HEK293 (cell line): ENCODE data around the gene BAIAP2L2.
"Not testable (repeated sequence)": the region's sequence is repeated elsewhere in the genome, so short reads cannot be mapped to it uniquely, and the experiment has no call there.

ENCODE experiments used
- CTCF ChIA-PET: fragments of 350-600 bp; formaldehyde crosslinking; extraction: SDS; loops from one replicate; lab custom pipeline; 2021; ENCODE audit warnings: antibody characterized with exemption; lab: Yijun Ruan, JAX
- POLR2A ChIA-PET: fragments of 300-600 bp; formaldehyde crosslinking; extraction: SDS; loops from one replicate; lab custom pipeline; 2020; ENCODE audit warnings: antibody characterized with exemption, inconsistent platforms; lab: Yijun Ruan, JAX
- H3K27ac ChIP-seq: fragments of 200-500 bp; sonication (Bioruptor generic); 2 replicates; pipeline ENCODE4 v1.5.1; 2014; ENCODE audit warnings: low read depth, low read length, control low read depth, inconsistent platforms; ENCODE audit errors: extremely low read depth
- H3K36me3 ChIP-seq, 2 experiments: fragments of 200-500 bp in 1 of 2; sonication (Bioruptor generic) in 1 of 2; 1 replicate in 1 of 2; 2 replicates in 1 of 2; pipeline ENCODE4 v1.5.1; 2014 to 2017; ENCODE audit warnings: inconsistent platforms in 2 of 2, low read length in 2 of 2; ENCODE audit not compliant: control insufficient read depth in 2 of 2, insufficient read depth in 1 of 2
- H3K4me1 ChIP-seq: fragments of 200-500 bp; sonication (Bioruptor generic); 2 replicates; pipeline ENCODE4 v1.5.1; 2014; ENCODE audit warnings: mild to moderate bottlenecking, low read length, inconsistent platforms; ENCODE audit not compliant: control insufficient read depth, insufficient read depth
- H3K4me3 ChIP-seq: 2 replicates; pipeline ENCODE4 v1.5.1; 2011; ENCODE audit warnings: low read depth, mild to moderate bottlenecking, control low read depth, low read length, moderate library complexity
- H3K9me3 ChIP-seq: fragments of 200-500 bp; sonication (Bioruptor generic); 2 replicates; pipeline ENCODE4 v1.5.1; 2014; ENCODE audit warnings: low read depth, low read length, inconsistent platforms; ENCODE audit not compliant: control insufficient read depth, insufficient read depth
- BCL11A ChIP-seq: fragments of 450-650 bp; formaldehyde crosslinking; IDR thresholded peaks from 2 replicates; pipeline ENCODE4 v1.5.1; 2016; ENCODE audit warnings: low read depth, missing biosample characterization, missing genetic modification characterization
- BCL6B ChIP-seq: fragments of 450-650 bp; formaldehyde crosslinking; IDR thresholded peaks from 2 replicates; pipeline ENCODE4 v1.5.1; 2017; ENCODE audit warnings: missing biosample characterization, missing genetic modification characterization
- GLI4 ChIP-seq: fragments of 450-650 bp; formaldehyde crosslinking; IDR thresholded peaks from 2 replicates; pipeline ENCODE4 v1.5.1; 2016; ENCODE audit warnings: missing biosample characterization, missing genetic modification characterization
- GLIS1 ChIP-seq: fragments of 450-650 bp; formaldehyde crosslinking; IDR thresholded peaks from 2 replicates; pipeline ENCODE4 v1.5.1; 2016; ENCODE audit warnings: missing biosample characterization, missing genetic modification characterization
- HOXD13 ChIP-seq: sonication (generic); formaldehyde crosslinking; IDR thresholded peaks from 2 replicates; pipeline ENCODE4 v1.8.0; 2022; ENCODE audit warnings: missing genetic modification reagents, borderline replicate concordance
- KLF16 ChIP-seq: fragments of 450-650 bp; formaldehyde crosslinking; IDR thresholded peaks from 2 replicates; pipeline ENCODE4 v1.5.1; 2017; ENCODE audit warnings: missing biosample characterization, missing genetic modification characterization
- MYNN ChIP-seq: fragments of 450-650 bp; formaldehyde crosslinking; IDR thresholded peaks from 2 replicates; pipeline ENCODE4 v1.5.1; 2016; ENCODE audit warnings: missing biosample characterization, missing genetic modification characterization, borderline replicate concordance
- PRDM1 ChIP-seq: fragments of 450-650 bp; formaldehyde crosslinking; IDR thresholded peaks from 2 replicates; pipeline ENCODE4; 2016; ENCODE audit warnings: missing biosample characterization, missing genetic modification characterization
- PRDM6 ChIP-seq: fragments of 450-650 bp; formaldehyde crosslinking; IDR thresholded peaks from 2 replicates; pipeline ENCODE4 v1.5.1; 2017; ENCODE audit warnings: missing biosample characterization, missing genetic modification characterization
- SALL2 ChIP-seq: fragments of 450-650 bp; formaldehyde crosslinking; IDR thresholded peaks from 2 replicates; pipeline ENCODE4 v1.5.0; 2017; ENCODE audit warnings: missing biosample characterization, mild to moderate bottlenecking, missing genetic modification characterization, borderline replicate concordance
- SP2 ChIP-seq: fragments of 450-650 bp; formaldehyde crosslinking; IDR thresholded peaks from 2 replicates; pipeline ENCODE4 v1.5.1; 2016; ENCODE audit warnings: missing biosample characterization, missing genetic modification characterization
- ZBTB21 ChIP-seq: fragments of 450-650 bp; formaldehyde crosslinking; IDR thresholded peaks from 2 replicates; pipeline ENCODE4 v1.5.1; 2017; ENCODE audit warnings: missing biosample characterization, missing genetic modification characterization
- ZNF121 ChIP-seq: fragments of 450-650 bp; formaldehyde crosslinking; IDR thresholded peaks from 2 replicates; pipeline ENCODE4 v1.5.1; 2016; ENCODE audit warnings: missing biosample characterization, missing genetic modification characterization
- ZNF132 ChIP-seq: fragments of 450-650 bp; formaldehyde crosslinking; IDR thresholded peaks from 2 replicates; pipeline ENCODE4 v1.5.1; 2017; ENCODE audit warnings: missing biosample characterization, missing genetic modification characterization, borderline replicate concordance
- ZNF169 ChIP-seq: fragments of 450-650 bp; formaldehyde crosslinking; IDR thresholded peaks from 2 replicates; pipeline ENCODE4 v1.5.1; 2016; ENCODE audit warnings: missing biosample characterization, missing genetic modification characterization
- ZNF184 ChIP-seq: fragments of 450-650 bp; IDR thresholded peaks from 2 replicates; pipeline ENCODE4 v1.5.1; 2018; ENCODE audit warnings: missing biosample characterization, mild to moderate bottlenecking, missing genetic modification characterization
- ZNF292 ChIP-seq: fragments of 450-650 bp; formaldehyde crosslinking; IDR thresholded peaks from 2 replicates; pipeline ENCODE4 v1.5.1; 2016; ENCODE audit warnings: low read depth, missing biosample characterization, missing genetic modification characterization, borderline replicate concordance
- ZNF324 ChIP-seq: fragments of 450-650 bp; formaldehyde crosslinking; IDR thresholded peaks from 2 replicates; pipeline ENCODE4 v1.5.1; 2016; ENCODE audit warnings: missing biosample characterization, missing genetic modification characterization
- ZNF341 ChIP-seq: fragments of 450-650 bp; formaldehyde crosslinking; IDR thresholded peaks from 2 replicates; pipeline ENCODE4; 2016; ENCODE audit warnings: low read depth, missing biosample characterization, missing genetic modification characterization
- ZNF423 ChIP-seq: fragments of 450-650 bp; formaldehyde crosslinking; IDR thresholded peaks from 2 replicates; pipeline ENCODE4 v1.5.1; 2016; ENCODE audit warnings: missing biosample characterization, missing genetic modification characterization
- ZNF529 ChIP-seq: fragments of 450-650 bp; formaldehyde crosslinking; IDR thresholded peaks from 2 replicates; pipeline ENCODE4 v1.5.1; 2017; ENCODE audit warnings: missing genetic modification characterization, missing biosample characterization; ENCODE audit not compliant: insufficient replicate concordance
- ZNF560 ChIP-seq: fragments of 450-650 bp; formaldehyde crosslinking; IDR thresholded peaks from 2 replicates; pipeline ENCODE4 v1.5.1; 2017; ENCODE audit warnings: missing biosample characterization, missing genetic modification characterization, borderline replicate concordance
- ZNF596 ChIP-seq: fragments of 450-650 bp; IDR thresholded peaks from 2 replicates; pipeline ENCODE4 v1.5.0; 2018; ENCODE audit warnings: missing biosample characterization, mild to moderate bottlenecking, missing genetic modification characterization, moderate library complexity
- ZNF626 ChIP-seq: fragments of 450-650 bp; sonication (Bioruptor Pico); formaldehyde crosslinking; IDR thresholded peaks from 2 replicates; pipeline ENCODE4 v1.5.1; 2018; ENCODE audit warnings: missing biosample characterization, missing genetic modification characterization, inconsistent platforms

Gene BAIAP2L2

GRCh38 chr22:38148245-38148644, 37.8 kb upstream of the BAIAP2L2 start:
- ChIA-PET POLR2A (no interaction called here), CTCF (no interaction called here)
- Histone ChIP-seq H3K36me3 (no peaks in the 10 kb centered on the region), H3K4me3 (no peak overlapping the region), H3K9me3 (no peaks in the 10 kb centered on the region), H3K27ac (no peak overlapping the region), H3K4me1 (0 out of 2 replicates have a peak, but pooled peaks cover 1% of the 10 kb centered on the region)
- TF ChIP-seq ZNF324 (tag by site-specific recombination), result 0 out of 2 replicates have a peak, but pooled peaks have one; percentile 14
- 0 out of 2 replicates have a peak, but pooled peaks have one; percentile 6 for TF ChIP-seq GLIS1 (tag by site-specific recombination)
- TF ChIP-seq ZNF184 (tag by site-specific recombination), result peak; percentile 63; the same call in 1 of the 2 replicates
- peak; percentile 62; the same call in 1 of the 2 replicates for TF ChIP-seq PRDM6
- TF ChIP-seq BCL6B (tag by site-specific recombination), result peak; percentile 51; the same call in 1 of the 2 replicates
- TF ChIP-seq PRDM1, result peak; percentile 83
- no peak for TF ChIP-seq ZNF626 (tag by site-specific recombination)
- no peak for TF ChIP-seq GLI4
- TF ChIP-seq ZNF341 (tag by site-specific recombination), result peak; percentile 72

- CTCF ChIA-PET, result interaction anchor here (0.7 to 1.2 kb wide), 2 partner anchors 12 to 31 kb away, joined by 3 to 4 read pairs; no protein-coding TSS in a partner anchor
- 0 out of 2 replicates have a peak, but pooled peaks have one; percentile 71 for TF ChIP-seq ZNF121 (tag by site-specific recombination)
- TF ChIP-seq, all 188 proteins: peak for 1; not testable (repeated sequence) for 187
- not testable (repeated sequence) for H3K36me3 ChIP-seq, H3K4me3 ChIP-seq, H3K4me1 ChIP-seq, H3K27ac ChIP-seq, H3K9me3 ChIP-seq
- POLR2A ChIA-PET, result interaction anchor here (0.7 to 1.0 kb wide), 2 partner anchors 31 to 93 kb away, joined by 3 to 5 read pairs; no protein-coding TSS in a partner anchor
Measured at GRCh38 chr22:38146166-38146565, 35.7 kb upstream of the BAIAP2L2 start.

GRCh38 chr22:38144025-38144405, 33.5 kb upstream of the BAIAP2L2 start:
- Histone ChIP-seq H3K4me3 (no peak overlapping the region), H3K36me3 (peaks cover 0 to 13% of the 10 kb centered on the region in 2 experiments; a peak in 1 of 3 replicates), H3K4me1 (0 out of 2 replicates have a peak, but pooled peaks cover 3% of the 10 kb centered on the region), H3K9me3 (no peaks in the 10 kb centered on the region), H3K27ac (no peak overlapping the region)
- ChIA-PET POLR2A (interaction anchor here (1.5 kb wide), 1 partner anchor 38 kb away, joined by 3 read pairs; the partner anchor contains the start of gene PLA2G6), CTCF (interaction anchor here (0.7 to 1.4 kb wide), 8 partner anchors 8 to 211 kb away, joined by 3 to 7 read pairs (median 4); no protein-coding TSS in a partner anchor)
- TF ChIP-seq ZBTB21 (tag by site-specific recombination) (no peak), BCL11A (tag by site-specific recombination) (no peak), ZNF292 (tag by site-specific recombination) (no peak), ZNF423 (tag by site-specific recombination) (no peak), ZNF596 (tag by site-specific recombination) (no peak), ZNF121 (tag by site-specific recombination) (no peak), ZNF529 (tag by site-specific recombination) (no peak), SALL2 (no peak), ZNF132 (no peak), ZNF169 (tag by site-specific recombination) (no peak), MYNN (tag by site-specific recombination) (no peak), KLF16 (tag by site-specific recombination) (no peak), HOXD13 (no peak), SP2 (tag by site-specific recombination) (no peak), ZNF560 (tag by site-specific recombination) (no peak)
